Esophagus mucosa (tissue), 1 donor: ENCODE data around the gene DSN1. TPM values are rescaled to one million over a fixed set of nuclear protein-coding genes. Genes with fewer than 3 reads are reported as not detected.

Experiments
- total RNA-seq: library from RNA; stranded (reverse); gene quantifications from one replicate; pipeline ENCODE4 v1.2.4, GENCODE V29; 2023
- donor health status: DM: yes; HTN: yes; CAD: no.

DSN1 gene
- total RNA-seq, 1 donor from 2014 or later = 8.9 TPM

Other genes with a start within 250 kb of the DSN1 start
- 28.8 TPM for gene MYL9, start 232.2 kb downstream of the DSN1 start, total RNA-seq
- 7.5 TPM for gene TGIF2, start 200.2 kb downstream of the DSN1 start, total RNA-seq
- gene RAB5IF, start 168.0 kb downstream of the DSN1 start, total RNA-seq = 185 TPM
- gene SLA2, start 127.6 kb downstream of the DSN1 start, total RNA-seq = 0.12 TPM
- gene NDRG3, start 27.7 kb downstream of the DSN1 start, total RNA-seq = 15.3 TPM
- 0.20 TPM for gene TLDC2, start 102.4 kb upstream of the DSN1 start, total RNA-seq
- gene SAMHD1, start 177.9 kb upstream of the DSN1 start, total RNA-seq = 23.9 TPM